ENCODE data around the gene PARD3B.

DNA sequence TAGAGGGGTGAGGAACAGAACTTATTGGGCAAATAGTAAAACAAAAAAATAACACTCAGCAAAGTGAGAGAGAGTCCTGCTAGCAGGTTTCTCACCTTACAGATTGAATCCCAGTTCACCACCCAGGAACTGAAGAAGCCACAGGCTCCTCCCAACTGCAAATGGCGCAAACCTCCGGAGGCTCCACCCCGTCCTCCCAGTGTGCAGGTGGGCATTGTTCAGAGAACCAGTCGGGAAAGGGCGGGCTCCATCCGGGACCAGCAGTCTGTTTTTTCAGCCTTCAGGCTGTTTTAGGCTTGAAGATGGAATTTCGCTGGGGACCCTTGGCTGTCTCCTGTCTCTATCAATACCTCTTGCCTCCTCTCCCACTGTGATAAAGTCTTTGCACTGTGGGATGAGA is 317.5 kb downstream of the PARD3B start:
- TF ChIP-seq, protein P1, sequence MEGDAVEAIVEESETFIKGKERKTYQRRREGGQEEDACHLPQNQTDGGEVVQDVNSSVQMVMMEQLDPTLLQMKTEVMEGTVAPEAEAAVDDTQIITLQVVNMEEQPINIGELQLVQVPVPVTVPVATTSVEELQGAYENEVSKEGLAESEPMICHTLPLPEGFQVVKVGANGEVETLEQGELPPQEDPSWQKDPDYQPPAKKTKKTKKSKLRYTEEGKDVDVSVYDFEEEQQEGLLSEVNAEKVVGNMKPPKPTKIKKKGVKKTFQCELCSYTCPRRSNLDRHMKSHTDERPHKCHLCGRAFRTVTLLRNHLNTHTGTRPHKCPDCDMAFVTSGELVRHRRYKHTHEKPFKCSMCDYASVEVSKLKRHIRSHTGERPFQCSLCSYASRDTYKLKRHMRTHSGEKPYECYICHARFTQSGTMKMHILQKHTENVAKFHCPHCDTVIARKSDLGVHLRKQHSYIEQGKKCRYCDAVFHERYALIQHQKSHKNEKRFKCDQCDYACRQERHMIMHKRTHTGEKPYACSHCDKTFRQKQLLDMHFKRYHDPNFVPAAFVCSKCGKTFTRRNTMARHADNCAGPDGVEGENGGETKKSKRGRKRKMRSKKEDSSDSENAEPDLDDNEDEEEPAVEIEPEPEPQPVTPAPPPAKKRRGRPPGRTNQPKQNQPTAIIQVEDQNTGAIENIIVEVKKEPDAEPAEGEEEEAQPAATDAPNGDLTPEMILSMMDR (conservative IDR thresholded peaks at IDR 0.05; ENCODE audit: low read depth, low read length) = no peak
- no peak for TF ChIP-seq EZH2 (IDR thresholded peaks at IDR 0.05; ENCODE audit: borderline replicate concordance, low read depth, low read length, poor library complexity, severe bottlenecking)

All from A673 (cell line).